DOHH2 (cell line): ENCODE data around the gene SDHB.

Experiments used
- H3F3A ChIP-seq: fragments of 200-600 bp; sonication (generic), shearing (Covaris generic); 2 replicates; pipeline ENCODE4 v1.6.0; 2016; ENCODE audit warnings: antibody characterized with exemption, mild to moderate bottlenecking; ENCODE audit not compliant: control insufficient read depth, insufficient read depth
- H3K27ac ChIP-seq: fragments of 200-600 bp; sonication (generic); 2 replicates; pipeline ENCODE4 v1.5.1; 2014; ENCODE audit warnings: low read depth, mild to moderate bottlenecking, low read length, moderate library complexity
- H3K27me3 ChIP-seq: fragments of 200-600 bp; sonication (generic); 2 replicates; pipeline ENCODE4 v1.6.1; 2014; ENCODE audit warnings: mild to moderate bottlenecking, low read length, mixed read lengths; ENCODE audit not compliant: control insufficient read depth
- H3K36me3 ChIP-seq: fragments of 200-600 bp; sonication (generic); 2 replicates; pipeline ENCODE4 v1.6.1; 2014; ENCODE audit warnings: mild to moderate bottlenecking, low read length, moderate library complexity, mixed read lengths; ENCODE audit not compliant: control insufficient read depth
- H3K4me1 ChIP-seq: fragments of 200-600 bp; sonication (generic); 2 replicates; pipeline ENCODE4 v1.6.1; 2014; ENCODE audit warnings: mild to moderate bottlenecking, low read length, mixed read lengths; ENCODE audit not compliant: control insufficient read depth
- H3K4me2 ChIP-seq: fragments of 200-600 bp; sonication (generic); 2 replicates; pipeline ENCODE4 v1.6.0; 2014; ENCODE audit warnings: mild to moderate bottlenecking, low read length, moderate library complexity
- H3K4me3 ChIP-seq: fragments of 200-600 bp; sonication (generic); 2 replicates; pipeline ENCODE4 v1.5.1; 2014; ENCODE audit warnings: mild to moderate bottlenecking, low read length, mixed read lengths
- H3K79me2 ChIP-seq: fragments of 200-600 bp; sonication (generic); 2 replicates; pipeline ENCODE4 v1.6.1; 2014; ENCODE audit warnings: mild to moderate bottlenecking, low read length, mixed read lengths; ENCODE audit not compliant: control insufficient read depth
- H3K9me2 ChIP-seq: fragments of 200-600 bp; sonication (generic); replicated peaks from 2 replicates; pipeline ENCODE4 v1.6.1; 2014; ENCODE audit warnings: mild to moderate bottlenecking, low read length, mixed read lengths; ENCODE audit not compliant: control insufficient read depth
- H3K9me3 ChIP-seq: fragments of 200-600 bp; sonication (generic); 2 replicates; pipeline ENCODE4 v1.6.1; 2014; ENCODE audit warnings: antibody characterized with exemption, low read length, mixed read lengths; ENCODE audit not compliant: control insufficient read depth, insufficient read depth
- H4K20me1 ChIP-seq: fragments of 200-600 bp; sonication (generic); 2 replicates; pipeline ENCODE4 v1.6.0; 2014; ENCODE audit warnings: low read depth, mild to moderate bottlenecking, antibody characterized with exemption, low read length, moderate library complexity; ENCODE audit not compliant: control insufficient read depth, insufficient read depth
- CTCF ChIP-seq: fragments of 200-600 bp; sonication (generic); IDR thresholded peaks from one replicate; pipeline ENCODE4 v1.5.1; 2014; ENCODE audit warnings: antibody characterized with exemption, mild to moderate bottlenecking, low read depth, low read length; ENCODE audit not compliant: poor library complexity, severe bottlenecking
- EZH2phosphoT487 ChIP-seq: fragments of 200-600 bp; sonication (generic); IDR thresholded peaks from 2 replicates; pipeline ENCODE4 v1.6.1; 2017; ENCODE audit warnings: borderline replicate concordance, mild to moderate bottlenecking, antibody characterized with exemption, low read length, moderate library complexity, mixed read lengths

Gene SDHB

GRCh38 chr1:17047924-17048323 is 5.9 kb downstream of the SDHB start:
- peaks cover 77% of the 10 kb centered on the region for H3K79me2 ChIP-seq
- no peak overlapping the region for H3K4me2 ChIP-seq
- H3K4me3 ChIP-seq, result no peak overlapping the region
- no peaks in the 10 kb centered on the region for H3K9me3 ChIP-seq
- peaks cover 21% of the 10 kb centered on the region for H3K4me1 ChIP-seq
- H3K27me3 ChIP-seq, result no peaks in the 10 kb centered on the region
- H3K9me2 ChIP-seq, result no peaks in the 10 kb centered on the region
- H3K36me3 ChIP-seq, result peaks cover 58% of the 10 kb centered on the region
- no peak overlapping the region for H3K27ac ChIP-seq
- peaks cover 3% of the 10 kb centered on the region; the same call in 1 of the 2 replicates for H3F3A ChIP-seq
- no peak for TF ChIP-seq CTCF
- no peak for TF ChIP-seq EZH2phosphoT487
- peaks cover 6% of the 10 kb centered on the region; the same call in 1 of the 2 replicates for H4K20me1 ChIP-seq

GRCh38 chr1:17046334-17046657 is 7.5 kb downstream of the SDHB start:
- Histone ChIP-seq H3K9me2 (no peaks in the 10 kb centered on the region), H3K79me2 (peaks cover 61% of the 10 kb centered on the region), H3K27me3 (no peaks in the 10 kb centered on the region), H3K36me3 (peaks cover 57% of the 10 kb centered on the region), H3K4me1 (peaks cover 11% of the 10 kb centered on the region), H4K20me1 (no peaks in the 10 kb centered on the region), H3K4me2 (peak overlapping the region; percentile 71), H3K4me3 (no peak overlapping the region), H3K27ac (no peak overlapping the region), H3K9me3 (no peaks in the 10 kb centered on the region), H3F3A (peaks cover 3% of the 10 kb centered on the region; the same call in 1 of the 2 replicates)
- no peak for TF ChIP-seq CTCF
- no peak for TF ChIP-seq EZH2phosphoT487

- TF ChIP-seq EZH2phosphoT487 (no peak), CTCF (peak; percentile 53)
- no peaks in the 10 kb centered on the region for H3K9me2 ChIP-seq
- H3K36me3 ChIP-seq, result peaks cover 52% of the 10 kb centered on the region
- peak overlapping the region; percentile 55 for H3K4me3 ChIP-seq
- peaks cover 11% of the 10 kb centered on the region for H3K4me1 ChIP-seq
- H3K9me3 ChIP-seq, result no peaks in the 10 kb centered on the region
- H4K20me1 ChIP-seq, result no peaks in the 10 kb centered on the region
- H3F3A ChIP-seq, result peaks cover 3% of the 10 kb centered on the region; the same call in 1 of the 2 replicates
- H3K27me3 ChIP-seq, result no peaks in the 10 kb centered on the region
- peak overlapping the region; percentile 71 for H3K4me2 ChIP-seq
- peaks cover 56% of the 10 kb centered on the region for H3K79me2 ChIP-seq
- no peak overlapping the region for H3K27ac ChIP-seq
Measured at GRCh38 chr1:17045634-17046333, 8.0 kb downstream of the SDHB start.
